ENCODE data around the gene PSG11.
"Not testable (repeated sequence)": the region's sequence is repeated elsewhere in the genome, so short reads cannot be mapped to it uniquely, and the experiment has no call there.

The PSG11 gene

GRCh38 chr19:42985588-42985987 is 40.7 kb downstream of the PSG11 start:
- FAIRE-seq, result no peak

DNA sequence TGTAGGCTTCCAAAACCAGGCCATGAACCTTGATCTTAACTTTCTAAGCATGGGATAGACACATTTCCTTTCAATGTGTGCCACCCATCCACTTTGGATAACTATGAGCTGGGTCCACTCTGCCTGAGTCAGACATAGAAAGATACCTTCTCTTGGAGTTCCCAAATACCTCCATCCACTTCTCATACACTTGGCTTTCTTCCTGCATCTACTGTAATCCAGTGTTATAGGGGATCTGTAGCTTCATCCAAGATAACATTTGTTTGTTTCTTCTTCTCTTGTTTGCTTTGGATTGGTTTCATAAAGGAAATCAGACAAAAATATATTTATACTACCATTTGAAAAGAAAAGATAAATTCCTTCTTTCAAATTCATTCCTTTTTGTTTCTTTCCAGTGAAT is 44.2 kb downstream of the PSG11 start:
- FAIRE-seq, result not testable (repeated sequence)

DNA sequence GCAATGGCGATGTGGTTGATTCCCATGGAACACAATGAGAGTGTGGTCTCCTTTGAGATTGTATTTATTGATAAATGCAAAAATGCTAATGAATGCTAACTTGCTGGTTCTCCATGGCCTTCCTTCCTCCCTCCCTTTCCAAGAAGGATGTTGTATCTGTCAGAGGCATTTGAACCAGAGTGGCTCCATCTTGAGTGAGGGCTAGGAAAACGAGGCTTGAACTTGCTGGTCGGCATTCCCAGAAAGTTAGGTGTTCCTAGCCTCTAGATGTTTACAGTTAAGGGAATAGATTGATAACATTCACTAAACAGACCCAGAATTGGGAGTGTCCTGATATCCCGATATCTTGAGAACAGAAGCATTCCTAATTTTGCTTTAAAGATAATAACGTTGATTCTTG is 54.8 kb downstream of the PSG11 start:
- FAIRE-seq, result not testable (repeated sequence)

DNA sequence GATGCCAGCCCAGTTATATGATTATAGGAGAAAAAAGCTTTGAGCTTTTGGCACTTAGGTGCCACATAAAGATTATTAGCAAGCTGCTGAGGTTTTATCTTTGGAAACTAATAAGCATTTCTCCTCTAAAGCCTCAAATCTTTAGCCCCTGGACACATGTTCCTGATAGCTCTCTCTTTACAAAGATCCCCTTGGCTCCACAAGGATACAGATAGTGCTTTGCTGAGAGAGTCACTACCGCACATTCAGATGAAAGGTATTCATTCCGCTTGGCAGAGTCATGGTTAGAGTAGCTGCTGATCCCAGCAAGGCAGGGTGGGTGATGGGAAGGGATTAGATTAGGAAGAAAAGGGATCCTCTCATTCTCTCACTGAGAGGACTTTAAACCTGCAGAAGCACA is 61.1 kb downstream of the PSG11 start:
- FAIRE-seq, result no peak

- no peak for FAIRE-seq
These were observed 65.2 kb downstream of the PSG11 start for GRCh38 chr19:42961119-42961518.

Data from islet of Langerhans (tissue), 1 donor.